Ishikawa (cell line): ENCODE data around the gene MAD1L1.

Experiments used
- CEBPB ChIP-seq: IDR thresholded peaks from 2 replicates; pipeline ENCODE4 v1.6.1; 2012
- CREB1 ChIP-seq: IDR thresholded peaks from 2 replicates; pipeline ENCODE4 v1.6.1; 2012; ENCODE audit warnings: low read depth
- EGR1 ChIP-seq: IDR thresholded peaks from 2 replicates; pipeline ENCODE4 v1.6.1; 2012
- EP300 ChIP-seq: IDR thresholded peaks from 2 replicates; pipeline ENCODE4 v1.6.1; 2012; ENCODE audit warnings: borderline replicate concordance
- FOXM1 ChIP-seq: IDR thresholded peaks from 2 replicates; pipeline ENCODE4 v1.6.1; 2012; ENCODE audit warnings: low read depth, borderline replicate concordance
- NFIC ChIP-seq: IDR thresholded peaks from 2 replicates; pipeline ENCODE4 v1.6.1; 2012
- RAD21 ChIP-seq: IDR thresholded peaks from 2 replicates; pipeline ENCODE4 v1.6.1; 2012; ENCODE audit warnings: low read depth
- TAF1 ChIP-seq: IDR thresholded peaks from 2 replicates; pipeline ENCODE4 v1.6.1; 2012; ENCODE audit warnings: low read depth, mild to moderate bottlenecking
- TCF12 ChIP-seq: IDR thresholded peaks from 2 replicates; pipeline ENCODE4 v1.6.1; 2012; ENCODE audit warnings: low read depth
- TEAD4 ChIP-seq: IDR thresholded peaks from 2 replicates; pipeline ENCODE4 v1.6.1; 2012
- YY1 ChIP-seq: IDR thresholded peaks from 2 replicates; pipeline ENCODE4 v1.6.1; 2012; ENCODE audit warnings: low read depth
- ZBTB7A ChIP-seq: IDR thresholded peaks from 2 replicates; pipeline ENCODE4 v1.6.1; 2012; ENCODE audit warnings: low read depth
- TF ChIP-seq, protein P1 (sequence below): IDR thresholded peaks from 2 replicates; pipeline ENCODE4 v1.6.1; 2012
- TF ChIP-seq, protein P2 (sequence below): IDR thresholded peaks from 2 replicates; pipeline ENCODE4 v1.6.1; 2012; ENCODE audit warnings: low read depth, mild to moderate bottlenecking
- TF ChIP-seq, protein P3 (sequence below): IDR thresholded peaks from 2 replicates; pipeline ENCODE4 v1.6.1; 2012

MAD1L1 gene

DNA sequence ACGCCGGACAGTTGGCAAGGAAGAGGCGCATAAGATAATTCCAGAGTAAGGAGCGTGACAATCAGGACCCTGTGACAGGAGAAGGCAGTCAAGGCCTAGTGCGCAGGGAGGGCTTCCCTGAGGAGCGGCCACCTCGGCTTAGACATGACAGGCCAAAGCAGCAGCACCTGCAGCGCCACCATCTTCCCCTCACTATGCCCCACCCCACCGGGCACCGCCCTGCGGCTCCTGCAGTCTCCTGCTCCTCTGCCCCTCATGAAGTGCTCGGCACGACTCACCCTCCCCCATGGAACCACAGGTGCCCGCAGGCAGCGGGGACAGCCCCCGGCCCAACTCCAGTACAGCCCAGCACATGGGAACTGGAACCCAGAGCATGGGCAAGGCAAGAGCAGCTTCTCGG lies 11.8 kb downstream of the MAD1L1 start:
- TF ChIP-seq, protein P1, sequence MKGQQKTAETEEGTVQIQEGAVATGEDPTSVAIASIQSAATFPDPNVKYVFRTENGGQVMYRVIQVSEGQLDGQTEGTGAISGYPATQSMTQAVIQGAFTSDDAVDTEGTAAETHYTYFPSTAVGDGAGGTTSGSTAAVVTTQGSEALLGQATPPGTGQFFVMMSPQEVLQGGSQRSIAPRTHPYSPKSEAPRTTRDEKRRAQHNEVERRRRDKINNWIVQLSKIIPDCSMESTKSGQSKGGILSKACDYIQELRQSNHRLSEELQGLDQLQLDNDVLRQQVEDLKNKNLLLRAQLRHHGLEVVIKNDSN = no peak
- TF ChIP-seq NFIC (no peak), CEBPB (no peak), RAD21 (no peak), TEAD4 (no peak), FOXM1 (no peak), TAF1 (no peak), YY1 (no peak), EGR1 (no peak), EP300 (no peak), TCF12 (no peak), CREB1 (no peak)
- TF ChIP-seq, protein P2, sequence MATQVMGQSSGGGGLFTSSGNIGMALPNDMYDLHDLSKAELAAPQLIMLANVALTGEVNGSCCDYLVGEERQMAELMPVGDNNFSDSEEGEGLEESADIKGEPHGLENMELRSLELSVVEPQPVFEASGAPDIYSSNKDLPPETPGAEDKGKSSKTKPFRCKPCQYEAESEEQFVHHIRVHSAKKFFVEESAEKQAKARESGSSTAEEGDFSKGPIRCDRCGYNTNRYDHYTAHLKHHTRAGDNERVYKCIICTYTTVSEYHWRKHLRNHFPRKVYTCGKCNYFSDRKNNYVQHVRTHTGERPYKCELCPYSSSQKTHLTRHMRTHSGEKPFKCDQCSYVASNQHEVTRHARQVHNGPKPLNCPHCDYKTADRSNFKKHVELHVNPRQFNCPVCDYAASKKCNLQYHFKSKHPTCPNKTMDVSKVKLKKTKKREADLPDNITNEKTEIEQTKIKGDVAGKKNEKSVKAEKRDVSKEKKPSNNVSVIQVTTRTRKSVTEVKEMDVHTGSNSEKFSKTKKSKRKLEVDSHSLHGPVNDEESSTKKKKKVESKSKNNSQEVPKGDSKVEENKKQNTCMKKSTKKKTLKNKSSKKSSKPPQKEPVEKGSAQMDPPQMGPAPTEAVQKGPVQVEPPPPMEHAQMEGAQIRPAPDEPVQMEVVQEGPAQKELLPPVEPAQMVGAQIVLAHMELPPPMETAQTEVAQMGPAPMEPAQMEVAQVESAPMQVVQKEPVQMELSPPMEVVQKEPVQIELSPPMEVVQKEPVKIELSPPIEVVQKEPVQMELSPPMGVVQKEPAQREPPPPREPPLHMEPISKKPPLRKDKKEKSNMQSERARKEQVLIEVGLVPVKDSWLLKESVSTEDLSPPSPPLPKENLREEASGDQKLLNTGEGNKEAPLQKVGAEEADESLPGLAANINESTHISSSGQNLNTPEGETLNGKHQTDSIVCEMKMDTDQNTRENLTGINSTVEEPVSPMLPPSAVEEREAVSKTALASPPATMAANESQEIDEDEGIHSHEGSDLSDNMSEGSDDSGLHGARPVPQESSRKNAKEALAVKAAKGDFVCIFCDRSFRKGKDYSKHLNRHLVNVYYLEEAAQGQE = no peak

DNA sequence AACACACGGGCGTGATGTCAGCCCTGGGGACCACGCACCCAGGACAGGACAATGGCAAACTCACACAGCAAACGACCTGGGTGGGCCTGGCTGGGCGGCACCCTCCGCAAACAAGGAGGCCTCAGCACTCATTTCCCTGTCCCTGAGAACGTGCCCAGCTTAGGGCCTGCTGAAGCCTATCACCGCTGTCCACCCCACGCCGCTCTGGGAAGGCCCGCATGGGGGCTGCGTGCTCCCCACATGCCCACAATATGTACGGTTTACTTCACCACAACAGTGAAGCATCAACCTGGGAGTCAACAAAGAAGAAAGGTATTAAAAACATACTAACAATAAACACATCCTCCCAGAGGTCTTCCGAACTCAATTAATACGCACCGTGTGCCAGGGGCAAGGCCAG lies 12.2 kb downstream of the MAD1L1 start:
- TF ChIP-seq TCF12 (no peak), FOXM1 (no peak), CEBPB (no peak), TAF1 (no peak), CREB1 (no peak), ZBTB7A (no peak), NFIC (no peak)
- TF ChIP-seq, protein P3, sequence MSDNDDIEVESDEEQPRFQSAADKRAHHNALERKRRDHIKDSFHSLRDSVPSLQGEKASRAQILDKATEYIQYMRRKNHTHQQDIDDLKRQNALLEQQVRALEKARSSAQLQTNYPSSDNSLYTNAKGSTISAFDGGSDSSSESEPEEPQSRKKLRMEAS = no peak
- TF ChIP-seq, protein P1 = no peak
- TF ChIP-seq, protein P2 = no peak

DNA sequence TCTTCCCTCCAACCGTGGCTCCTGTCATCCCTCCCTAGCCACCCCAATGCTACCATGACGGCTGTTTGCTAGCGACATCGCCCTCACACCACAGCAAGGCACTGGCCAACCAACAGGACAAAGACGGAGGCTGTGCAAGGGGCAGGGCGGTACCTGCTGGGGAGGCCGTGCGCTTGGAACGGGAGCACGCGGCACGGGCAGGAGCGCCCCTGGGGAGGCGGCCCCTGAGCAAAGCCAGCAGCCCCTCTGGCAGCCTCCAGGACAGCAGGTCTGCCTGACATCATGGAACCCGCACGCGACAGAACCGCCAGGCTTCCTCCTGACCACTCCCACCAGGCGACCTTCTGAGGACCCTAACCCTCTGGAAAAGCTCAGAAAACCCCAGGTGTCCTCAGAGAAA lies 12.7 kb downstream of the MAD1L1 start:
- TF ChIP-seq FOXM1 (no peak), TAF1 (no peak), YY1 (no peak)

DNA sequence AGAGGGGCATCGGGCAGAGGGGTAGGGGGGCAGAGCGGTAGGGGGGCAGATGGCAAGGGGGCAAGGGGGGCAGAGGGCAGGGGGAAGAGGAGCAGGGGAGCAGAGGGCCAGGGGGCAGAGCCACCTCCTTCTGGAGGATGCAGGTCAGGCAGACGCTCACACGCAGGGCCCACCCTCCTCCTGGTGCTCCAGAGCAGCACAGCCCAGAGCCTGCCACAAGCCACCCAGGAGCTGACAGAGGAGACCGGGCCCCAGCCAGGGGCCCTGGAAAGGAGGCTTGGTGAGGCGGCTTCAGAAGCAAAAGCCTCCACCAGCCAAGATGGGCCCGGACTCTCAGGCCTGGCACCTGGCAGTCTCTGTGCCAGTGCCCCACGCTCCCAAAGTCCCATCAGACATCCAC lies 13.1 kb downstream of the MAD1L1 start:
- TF ChIP-seq EP300 (no peak), ZBTB7A (no peak), CREB1 (no peak), YY1 (no peak), TAF1 (no peak), NFIC (no peak), CEBPB (no peak), FOXM1 (no peak), TEAD4 (no peak)
- TF ChIP-seq, protein P3 = no peak
- TF ChIP-seq, protein P2 = no peak

DNA sequence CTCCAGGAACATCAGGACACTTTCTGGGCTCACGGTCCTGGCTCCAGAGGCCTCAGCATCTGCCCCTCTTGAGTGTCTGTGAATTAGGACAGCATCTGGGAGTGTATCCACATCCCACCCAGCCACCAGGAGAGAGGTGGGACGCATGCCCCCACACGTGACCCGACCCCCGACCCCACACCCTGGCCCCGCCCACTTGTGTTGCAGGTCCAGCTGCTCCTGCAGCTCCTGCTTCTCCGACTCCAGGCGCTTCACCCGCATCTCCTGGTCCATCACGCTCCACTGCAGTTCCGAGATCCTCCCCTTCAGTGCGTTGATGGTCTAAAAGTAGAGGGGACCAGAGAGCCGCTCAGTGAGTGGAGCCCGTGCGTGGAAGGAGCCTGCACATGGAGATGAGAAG lies 13.6 kb downstream of the MAD1L1 start:
- TF ChIP-seq TEAD4 (no peak), ZBTB7A (no peak), YY1 (no peak), EGR1 (no peak)
- TF ChIP-seq, protein P2 = no peak
